Measurements from ENCODE around the gene TEKTIP1.

GRCh38 chr19:3491396-3492119 lies 47.4 kb upstream of the TEKTIP1 start:
- no peak for TF ChIP-seq TAF1 (IDR thresholded peaks at IDR 0.05; ENCODE audit: borderline replicate concordance, insufficient read depth, low read length)
- no peak for TF ChIP-seq SIN3A (IDR thresholded peaks at IDR 0.05; ENCODE audit: borderline replicate concordance, insufficient read depth, low read length)
- TF ChIP-seq REST (IDR thresholded peaks at IDR 0.05; ENCODE audit: insufficient read depth in 1 of 2, low read depth in 2 of 2, low read length in 2 of 2): no peak
- TF ChIP-seq POLR2AphosphoS5 (IDR thresholded peaks at IDR 0.05; ENCODE audit: low read depth, low read length): no peak
- TF ChIP-seq FOXP2 (optimal IDR thresholded peaks at IDR 0.05; ENCODE audit: borderline replicate concordance, extremely low read depth, extremely low read length, insufficient read depth): no peak

Data from PFSK-1 (cell line).